SK-N-SH (cell line): ENCODE results near the gene LHPP.

Experiments
- MXI1 ChIP-seq: IDR thresholded peaks from 2 replicates; pipeline ENCODE4 v1.6.1; 2012; ENCODE audit warnings: mild to moderate bottlenecking, low read depth, low read length, improper control_type of control experiment
- RAD21 ChIP-seq: IDR thresholded peaks from 2 replicates; pipeline ENCODE4 v1.6.1; 2012; ENCODE audit warnings: mild to moderate bottlenecking, low read length
- SIN3A ChIP-seq: IDR thresholded peaks from 2 replicates; pipeline ENCODE4 v1.6.1; 2012; ENCODE audit warnings: low read depth, mild to moderate bottlenecking, low read length, moderate library complexity, borderline replicate concordance
- TAF1 ChIP-seq: IDR thresholded peaks from 2 replicates; pipeline ENCODE4 v1.6.1; 2012; ENCODE audit warnings: low read depth, mild to moderate bottlenecking, low read length, moderate library complexity, borderline replicate concordance
- TF ChIP-seq, protein P1 (sequence below): fragments of 200-600 bp; sonication (generic); IDR thresholded peaks from 2 replicates; pipeline ENCODE4 v1.6.1; 2017; ENCODE audit warnings: antibody characterized with exemption, mild to moderate bottlenecking, moderate library complexity
- TF ChIP-seq, protein P2 (sequence below): IDR thresholded peaks from 2 replicates; pipeline ENCODE4 v1.4.0; 2012; ENCODE audit warnings: low read depth, borderline replicate concordance

DNA sequence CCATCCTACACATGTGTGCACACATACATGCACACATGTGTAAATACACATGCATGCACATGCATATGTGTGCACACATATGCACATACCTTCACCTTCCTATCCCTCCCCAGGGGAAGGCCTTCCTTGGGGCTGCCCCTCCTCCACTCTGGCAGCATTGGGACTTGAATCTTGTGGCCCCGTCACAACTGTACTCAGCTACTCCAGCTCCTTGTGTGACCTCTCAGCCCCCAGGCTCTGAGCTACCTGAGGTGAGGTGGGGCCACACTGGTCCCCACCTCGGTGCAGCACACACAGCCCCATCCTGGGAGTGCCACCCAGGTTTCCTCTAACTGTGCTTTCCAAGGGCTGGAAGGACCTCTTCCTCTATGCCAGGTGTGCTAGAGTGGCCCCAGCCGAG lies 116.0 kb downstream of the LHPP start:
- TF ChIP-seq, protein P1, sequence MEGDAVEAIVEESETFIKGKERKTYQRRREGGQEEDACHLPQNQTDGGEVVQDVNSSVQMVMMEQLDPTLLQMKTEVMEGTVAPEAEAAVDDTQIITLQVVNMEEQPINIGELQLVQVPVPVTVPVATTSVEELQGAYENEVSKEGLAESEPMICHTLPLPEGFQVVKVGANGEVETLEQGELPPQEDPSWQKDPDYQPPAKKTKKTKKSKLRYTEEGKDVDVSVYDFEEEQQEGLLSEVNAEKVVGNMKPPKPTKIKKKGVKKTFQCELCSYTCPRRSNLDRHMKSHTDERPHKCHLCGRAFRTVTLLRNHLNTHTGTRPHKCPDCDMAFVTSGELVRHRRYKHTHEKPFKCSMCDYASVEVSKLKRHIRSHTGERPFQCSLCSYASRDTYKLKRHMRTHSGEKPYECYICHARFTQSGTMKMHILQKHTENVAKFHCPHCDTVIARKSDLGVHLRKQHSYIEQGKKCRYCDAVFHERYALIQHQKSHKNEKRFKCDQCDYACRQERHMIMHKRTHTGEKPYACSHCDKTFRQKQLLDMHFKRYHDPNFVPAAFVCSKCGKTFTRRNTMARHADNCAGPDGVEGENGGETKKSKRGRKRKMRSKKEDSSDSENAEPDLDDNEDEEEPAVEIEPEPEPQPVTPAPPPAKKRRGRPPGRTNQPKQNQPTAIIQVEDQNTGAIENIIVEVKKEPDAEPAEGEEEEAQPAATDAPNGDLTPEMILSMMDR, result no peak
- TF ChIP-seq MXI1 (no peak), TAF1 (no peak), RAD21 (no peak), SIN3A (no peak)
- TF ChIP-seq, protein P2, sequence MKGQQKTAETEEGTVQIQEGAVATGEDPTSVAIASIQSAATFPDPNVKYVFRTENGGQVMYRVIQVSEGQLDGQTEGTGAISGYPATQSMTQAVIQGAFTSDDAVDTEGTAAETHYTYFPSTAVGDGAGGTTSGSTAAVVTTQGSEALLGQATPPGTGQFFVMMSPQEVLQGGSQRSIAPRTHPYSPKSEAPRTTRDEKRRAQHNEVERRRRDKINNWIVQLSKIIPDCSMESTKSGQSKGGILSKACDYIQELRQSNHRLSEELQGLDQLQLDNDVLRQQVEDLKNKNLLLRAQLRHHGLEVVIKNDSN, result no peak
